Measurements from ENCODE around the gene SBK2. TPM values are rescaled to one million over a fixed set of nuclear protein-coding genes. Genes with fewer than 3 reads are reported as not detected.

The SBK2 gene
- total and polyA plus RNA-seq, 2 donors (not counting 1 experiment from before 2014, with no cell fraction given) = not detected

- Histone ChIP-seq H3K4me1 (ENCODE audit: control insufficient read depth, extremely low read depth, insufficient read depth, low read length) (peaks cover 29% of the 10 kb centered on the region), H2AFZ (ENCODE audit: low read length) (no peak overlapping the region), H3K4me2 (ENCODE audit: extremely low read depth, insufficient read depth, low read length) (no peak overlapping the region), H3K27me3 (ENCODE audit: control insufficient read depth, insufficient read depth, low read length) (no peaks in the 10 kb centered on the region), H4K20me1 (ENCODE audit: control insufficient read depth, extremely low read depth, insufficient read depth, low read length) (no peaks in the 10 kb centered on the region), H3K9me3 (ENCODE audit: control insufficient read depth, insufficient read depth, low read depth, low read length) (no peaks in the 10 kb centered on the region), H3K9ac (ENCODE audit: insufficient read depth, low read length) (no peak overlapping the region), H3K27ac (ENCODE audit: insufficient read depth, low read length) (no peak overlapping the region), H3K4me3 (replicated peaks in 1 of 4; ENCODE audit: control extremely low read depth in 1 of 4, insufficient read depth in 1 of 4, low read depth in 3 of 4, low read length in 4 of 4) (no peak overlapping the region), H3K36me3 (ENCODE audit: control insufficient read depth, insufficient read depth, low read length) (no peaks in the 10 kb centered on the region), H3K79me2 (ENCODE audit: control insufficient read depth, insufficient read depth, low read length) (no peaks in the 10 kb centered on the region)
- TF ChIP-seq, protein P1, sequence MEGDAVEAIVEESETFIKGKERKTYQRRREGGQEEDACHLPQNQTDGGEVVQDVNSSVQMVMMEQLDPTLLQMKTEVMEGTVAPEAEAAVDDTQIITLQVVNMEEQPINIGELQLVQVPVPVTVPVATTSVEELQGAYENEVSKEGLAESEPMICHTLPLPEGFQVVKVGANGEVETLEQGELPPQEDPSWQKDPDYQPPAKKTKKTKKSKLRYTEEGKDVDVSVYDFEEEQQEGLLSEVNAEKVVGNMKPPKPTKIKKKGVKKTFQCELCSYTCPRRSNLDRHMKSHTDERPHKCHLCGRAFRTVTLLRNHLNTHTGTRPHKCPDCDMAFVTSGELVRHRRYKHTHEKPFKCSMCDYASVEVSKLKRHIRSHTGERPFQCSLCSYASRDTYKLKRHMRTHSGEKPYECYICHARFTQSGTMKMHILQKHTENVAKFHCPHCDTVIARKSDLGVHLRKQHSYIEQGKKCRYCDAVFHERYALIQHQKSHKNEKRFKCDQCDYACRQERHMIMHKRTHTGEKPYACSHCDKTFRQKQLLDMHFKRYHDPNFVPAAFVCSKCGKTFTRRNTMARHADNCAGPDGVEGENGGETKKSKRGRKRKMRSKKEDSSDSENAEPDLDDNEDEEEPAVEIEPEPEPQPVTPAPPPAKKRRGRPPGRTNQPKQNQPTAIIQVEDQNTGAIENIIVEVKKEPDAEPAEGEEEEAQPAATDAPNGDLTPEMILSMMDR (conservative IDR thresholded peaks at IDR 0.05 in 1 of 2, IDR thresholded peaks at IDR 0.05 in 1 of 2; ENCODE audit: low read depth in 1 of 2, low read length in 2 of 2) = no peak
- DNase-seq (ENCODE audit: low read depth in 2 of 2) = no peak
These were observed 8.0 kb upstream of the SBK2 start for GRCh38 chr19:55544776-55545439.

- H3K4me2 ChIP-seq (ENCODE audit: extremely low read depth, insufficient read depth, low read length) = no peak overlapping the region
- TF ChIP-seq, protein P1 (conservative IDR thresholded peaks at IDR 0.05 in 1 of 2, IDR thresholded peaks at IDR 0.05 in 1 of 2; ENCODE audit: low read depth in 1 of 2, low read length in 2 of 2) = no peak
- TF ChIP-seq EZH2 (IDR thresholded peaks at IDR 0.05; ENCODE audit: low read length, missing control alignments) = no peak
- no peak overlapping the region for H3K9ac ChIP-seq (ENCODE audit: insufficient read depth, low read length)
- no peaks in the 10 kb centered on the region for H3K27me3 ChIP-seq (ENCODE audit: control insufficient read depth, insufficient read depth, low read length)
- H4K20me1 ChIP-seq (ENCODE audit: control insufficient read depth, extremely low read depth, insufficient read depth, low read length) = no peaks in the 10 kb centered on the region
- H2AFZ ChIP-seq (ENCODE audit: low read length) = no peak overlapping the region
- no peak overlapping the region for H3K27ac ChIP-seq (ENCODE audit: insufficient read depth, low read length)
- peaks cover 23% of the 10 kb centered on the region for H3K4me1 ChIP-seq (ENCODE audit: control insufficient read depth, extremely low read depth, insufficient read depth, low read length)
- DNase-seq (ENCODE audit: low read depth in 2 of 2) = no peak
- H3K9me3 ChIP-seq (ENCODE audit: control insufficient read depth, insufficient read depth, low read depth, low read length) = no peaks in the 10 kb centered on the region
- no peak overlapping the region for H3K4me3 ChIP-seq (replicated peaks in 1 of 4; ENCODE audit: control extremely low read depth in 1 of 4, insufficient read depth in 1 of 4, low read depth in 3 of 4, low read length in 4 of 4)
- H3K36me3 ChIP-seq (ENCODE audit: control insufficient read depth, insufficient read depth, low read length) = no peaks in the 10 kb centered on the region
- no peaks in the 10 kb centered on the region for H3K79me2 ChIP-seq (ENCODE audit: control insufficient read depth, insufficient read depth, low read length)
These were observed 7.1 kb upstream of the SBK2 start for GRCh38 chr19:55544014-55544413.

GRCh38 chr19:55543567-55543966 is 6.6 kb upstream of the SBK2 start:
- no peaks in the 10 kb centered on the region for H3K36me3 ChIP-seq (ENCODE audit: control insufficient read depth, insufficient read depth, low read length)

More at GRCh38 chr19:55543567-55543966, 6.6 kb upstream of the SBK2 start:
- no peak overlapping the region for H3K4me2 ChIP-seq (ENCODE audit: extremely low read depth, insufficient read depth, low read length)
- H3K27ac ChIP-seq (ENCODE audit: insufficient read depth, low read length) = no peak overlapping the region
- DNase-seq (ENCODE audit: low read depth in 2 of 2) = no peak
- no peaks in the 10 kb centered on the region for H3K79me2 ChIP-seq (ENCODE audit: control insufficient read depth, insufficient read depth, low read length)
- H3K27me3 ChIP-seq (ENCODE audit: control insufficient read depth, insufficient read depth, low read length) = no peaks in the 10 kb centered on the region
- H3K4me3 ChIP-seq (replicated peaks in 1 of 4; ENCODE audit: control extremely low read depth in 1 of 4, insufficient read depth in 1 of 4, low read depth in 3 of 4, low read length in 4 of 4) = no peak overlapping the region
- no peak overlapping the region for H3K9ac ChIP-seq (ENCODE audit: insufficient read depth, low read length)
- no peak for TF ChIP-seq EZH2 (IDR thresholded peaks at IDR 0.05; ENCODE audit: low read length, missing control alignments)
- TF ChIP-seq, protein P1 (conservative IDR thresholded peaks at IDR 0.05 in 1 of 2, IDR thresholded peaks at IDR 0.05 in 1 of 2; ENCODE audit: low read depth in 1 of 2, low read length in 2 of 2) = no peak
- no peak overlapping the region for H2AFZ ChIP-seq (ENCODE audit: low read length)
- peaks cover 21% of the 10 kb centered on the region for H3K4me1 ChIP-seq (ENCODE audit: control insufficient read depth, extremely low read depth, insufficient read depth, low read length)
- no peaks in the 10 kb centered on the region for H3K9me3 ChIP-seq (ENCODE audit: control insufficient read depth, insufficient read depth, low read depth, low read length)
- H4K20me1 ChIP-seq (ENCODE audit: control insufficient read depth, extremely low read depth, insufficient read depth, low read length) = no peaks in the 10 kb centered on the region
